ENCODE results near the gene PGAM2.

Gene PGAM2

DNA sequence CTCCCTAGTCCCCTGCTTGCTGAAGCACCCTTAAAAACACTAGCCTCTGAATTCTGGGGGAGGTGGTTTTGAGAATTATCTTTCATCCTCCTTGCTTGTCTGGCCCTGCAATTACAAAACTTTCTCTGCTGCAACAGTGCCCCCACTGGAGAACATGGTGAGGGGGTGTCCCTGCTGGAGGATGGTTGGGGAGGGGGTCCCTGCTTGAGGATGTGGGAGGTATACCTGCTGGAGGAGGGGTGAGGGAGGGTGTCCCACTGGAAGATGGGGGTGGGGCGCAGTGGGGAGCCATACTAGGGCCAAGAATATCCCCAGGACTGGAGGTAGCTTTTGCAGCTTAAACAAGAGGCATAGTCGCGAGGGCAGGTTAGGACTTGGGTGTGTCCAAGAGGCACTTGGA is 20.2 kb upstream of the PGAM2 start:
- DNase-seq (ENCODE audit: low read depth in 4 of 4, low spot score in 1 of 4) = no peak

DNA sequence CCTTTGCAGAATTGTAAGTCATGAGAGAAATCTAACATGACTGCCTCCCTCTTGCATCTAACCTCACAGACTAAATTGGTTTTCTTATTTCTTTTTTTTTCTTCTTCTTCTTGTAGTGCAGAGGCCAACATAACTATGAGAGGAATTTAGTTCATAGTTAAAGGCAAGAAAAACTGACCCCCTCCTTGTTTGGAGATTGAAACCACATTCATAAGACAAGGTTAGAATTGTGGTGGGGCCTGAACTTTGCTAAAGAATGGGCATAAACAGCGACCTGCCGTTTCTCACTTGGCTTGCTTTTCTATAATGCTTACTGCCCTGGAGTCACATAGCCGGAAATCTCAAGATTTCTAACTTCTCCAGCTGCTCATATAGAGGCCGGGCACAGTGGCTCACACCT is 19.3 kb upstream of the PGAM2 start:
- no peak for DNase-seq (ENCODE audit: low read depth in 4 of 4, low spot score in 1 of 4)

DNA sequence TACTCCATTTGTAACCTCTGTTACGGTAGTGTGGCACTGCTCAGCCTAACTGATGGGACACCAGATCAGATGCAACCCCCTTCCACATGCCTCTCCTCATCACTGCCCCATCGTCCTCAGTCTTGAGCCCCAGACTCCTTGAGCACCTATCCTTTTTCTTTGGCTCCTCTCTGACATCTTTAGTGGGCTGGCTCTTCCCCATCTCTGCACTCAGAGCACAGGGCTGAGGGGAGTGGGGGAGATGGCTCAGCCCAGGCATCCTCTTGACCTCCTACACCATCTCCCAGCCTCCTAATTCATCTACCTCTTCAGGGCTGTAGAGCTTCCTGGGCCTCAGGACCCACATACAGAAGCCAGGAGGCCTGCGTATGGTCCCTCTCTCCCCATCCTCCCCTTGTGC is 18.4 kb upstream of the PGAM2 start:
- DNase-seq (ENCODE audit: low read depth in 4 of 4, low spot score in 1 of 4) = no peak

DNA sequence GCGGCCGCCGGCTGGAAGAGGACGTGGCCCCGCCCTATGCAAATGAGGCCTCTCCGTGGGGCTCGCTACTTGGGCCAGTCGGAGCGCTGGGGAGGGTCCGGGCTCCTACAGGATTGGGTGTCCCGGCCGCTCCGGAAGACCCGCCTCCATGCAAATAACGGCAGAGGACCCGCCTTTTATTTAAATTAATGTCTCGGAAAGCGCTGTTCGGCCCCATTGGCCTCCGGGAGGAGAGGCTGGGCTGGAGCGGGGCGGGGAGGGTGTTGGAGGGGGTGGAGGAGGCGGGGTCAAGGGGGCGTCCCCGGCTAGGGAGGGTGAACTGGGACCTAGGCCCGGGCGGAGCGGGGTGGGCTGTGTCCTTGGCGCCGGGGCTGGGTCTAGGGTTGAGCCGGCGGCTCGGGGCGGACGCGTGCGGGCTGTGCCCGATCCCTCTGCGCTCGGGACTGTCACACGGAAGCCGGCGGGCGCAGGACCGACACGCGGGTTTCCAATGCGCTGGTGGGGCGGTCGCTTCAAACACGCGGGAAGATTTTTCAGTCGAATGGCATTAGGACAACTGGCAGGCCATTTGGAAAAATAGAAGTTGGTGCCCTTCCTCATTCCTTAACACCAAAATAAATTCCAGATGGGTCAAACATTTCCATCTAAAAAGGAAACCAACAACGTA is 17.3 kb upstream of the PGAM2 start:
- peak; percentile 91 to 98 (median 94) for DNase-seq (ENCODE audit: low read depth in 4 of 4, low spot score in 1 of 4)

DNA sequence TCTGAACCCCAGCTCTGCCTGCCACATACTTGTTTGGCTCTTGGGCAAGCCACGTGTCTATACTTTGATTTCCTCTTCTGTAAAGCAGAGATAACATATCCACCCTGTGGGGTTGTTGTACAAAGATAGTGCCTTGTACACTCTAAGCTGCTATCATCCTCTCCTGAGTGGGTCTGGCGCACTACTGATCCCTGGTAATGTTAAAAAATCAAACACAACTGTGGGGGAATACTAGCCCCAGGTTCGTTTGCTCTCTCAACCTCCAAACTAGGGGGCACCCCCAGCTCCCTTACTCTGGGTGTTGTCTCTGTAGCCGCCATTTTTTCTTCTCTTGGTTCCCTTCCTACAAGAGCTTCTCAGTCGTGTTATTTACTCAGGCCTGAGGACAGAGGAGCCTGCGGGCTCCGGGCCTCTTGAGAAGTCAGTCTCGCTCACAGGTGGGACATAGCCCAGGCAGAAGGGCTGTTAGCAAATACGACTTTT is 15.9 kb upstream of the PGAM2 start:
- no peak for DNase-seq (ENCODE audit: low read depth in 4 of 4, low spot score in 1 of 4)

DNA sequence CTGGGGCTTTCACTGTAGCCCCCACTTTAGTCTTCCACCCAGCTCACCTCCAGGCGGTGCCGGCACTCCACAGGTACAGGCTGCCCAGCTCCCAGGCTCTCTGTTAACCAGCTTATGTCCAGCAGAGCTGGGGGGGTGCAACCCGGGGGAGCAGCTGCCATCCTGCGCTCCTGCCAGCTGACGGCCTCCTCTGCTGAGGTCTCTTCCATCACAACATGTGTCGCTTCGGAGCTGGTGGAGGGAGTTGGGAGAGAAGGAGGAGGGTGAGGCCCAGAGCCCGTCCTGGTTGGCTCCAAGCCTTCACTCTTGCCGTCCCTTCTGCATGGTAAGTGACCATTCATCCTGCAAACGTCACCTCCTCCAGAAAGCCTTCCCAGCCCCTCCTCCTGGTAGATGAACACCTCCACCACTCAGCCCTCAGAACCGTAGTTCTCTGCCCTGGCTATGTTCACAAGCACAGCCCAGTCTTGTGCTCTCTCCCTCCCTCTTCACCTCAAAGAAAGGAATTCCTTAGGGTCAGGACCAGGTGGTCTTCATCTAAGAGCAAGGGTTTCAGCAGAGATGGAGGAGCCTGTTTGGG is 15.4 kb upstream of the PGAM2 start:
- DNase-seq (ENCODE audit: low read depth in 4 of 4, low spot score in 1 of 4) = no peak

DNA sequence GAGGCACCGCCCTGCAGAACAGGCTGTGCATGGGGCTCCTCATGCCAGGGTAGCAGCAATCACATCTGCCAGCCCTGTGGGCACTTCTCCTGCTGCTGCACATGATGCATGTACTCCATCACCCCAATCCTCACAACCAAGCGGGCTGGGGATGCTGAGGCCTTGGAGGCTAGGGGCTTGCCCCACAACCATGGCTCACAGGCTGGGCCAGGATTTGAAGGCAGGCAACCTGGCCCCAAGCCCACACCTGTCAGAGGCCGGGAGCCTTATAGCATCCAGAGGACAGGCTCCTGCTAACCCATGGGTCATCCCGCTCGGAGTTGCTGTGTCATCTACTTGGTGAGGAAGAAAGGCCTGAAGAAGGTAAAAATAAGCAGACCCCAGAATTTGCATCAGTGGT is 14.8 kb upstream of the PGAM2 start:
- no peak for DNase-seq (ENCODE audit: low read depth in 4 of 4, low spot score in 1 of 4)

DNA sequence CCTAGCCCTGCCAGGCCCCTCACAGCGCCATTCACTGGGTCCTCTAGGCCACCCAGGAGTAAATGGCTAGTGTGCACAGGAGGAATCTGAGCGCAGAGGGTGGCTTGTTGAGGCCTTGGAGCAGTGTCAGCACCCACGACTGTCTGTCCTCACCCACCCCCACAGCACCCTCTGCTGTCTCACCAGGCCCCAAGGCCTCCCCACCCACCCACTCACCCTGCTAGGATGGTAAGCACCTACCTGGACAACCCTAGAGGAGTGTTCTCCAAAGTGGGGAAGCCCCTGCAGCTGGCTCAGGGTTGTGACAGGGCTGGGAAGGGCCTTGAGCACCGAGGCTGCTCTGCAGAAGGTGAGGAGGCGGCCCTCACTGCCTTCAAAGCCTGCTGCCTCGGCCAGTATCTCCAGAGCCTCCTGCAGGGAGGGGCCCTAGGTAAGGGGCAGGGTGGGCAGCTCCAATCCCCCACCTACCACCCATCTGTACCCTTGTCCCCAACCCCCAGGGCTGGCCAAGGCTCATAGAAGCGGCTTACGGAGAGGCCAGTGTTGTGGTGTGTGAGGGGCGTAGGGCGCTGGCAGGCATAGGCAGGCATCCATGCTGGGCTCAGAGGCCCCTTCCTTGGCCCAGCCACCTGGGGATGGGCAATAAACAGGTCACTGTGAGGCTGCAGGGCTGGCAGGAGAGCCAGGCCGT is 14.1 kb upstream of the PGAM2 start:
- DNase-seq (ENCODE audit: low read depth in 4 of 4, low spot score in 1 of 4) = no peak

DNA sequence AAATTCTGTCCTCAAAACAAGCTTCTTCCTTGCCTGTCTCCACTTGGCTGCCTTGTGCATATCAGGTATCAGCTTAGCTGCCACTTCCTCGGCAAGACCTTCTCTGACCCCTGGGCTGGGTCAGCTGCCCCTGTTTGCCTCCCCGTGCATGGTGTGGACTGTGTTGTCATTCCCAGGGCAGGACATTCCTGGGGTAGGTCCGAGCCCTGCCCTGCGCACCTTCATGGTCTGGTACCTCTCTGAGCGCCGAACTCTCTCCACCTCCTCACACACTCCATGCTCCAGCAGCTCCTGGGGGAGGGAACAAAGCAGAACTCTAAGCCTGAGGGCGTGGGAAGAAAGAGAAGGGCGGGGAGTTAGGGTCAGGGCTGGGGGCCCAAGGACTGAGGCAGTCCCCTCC is 13.2 kb upstream of the PGAM2 start:
- no peak for DNase-seq (ENCODE audit: low read depth in 4 of 4, low spot score in 1 of 4)

DNA sequence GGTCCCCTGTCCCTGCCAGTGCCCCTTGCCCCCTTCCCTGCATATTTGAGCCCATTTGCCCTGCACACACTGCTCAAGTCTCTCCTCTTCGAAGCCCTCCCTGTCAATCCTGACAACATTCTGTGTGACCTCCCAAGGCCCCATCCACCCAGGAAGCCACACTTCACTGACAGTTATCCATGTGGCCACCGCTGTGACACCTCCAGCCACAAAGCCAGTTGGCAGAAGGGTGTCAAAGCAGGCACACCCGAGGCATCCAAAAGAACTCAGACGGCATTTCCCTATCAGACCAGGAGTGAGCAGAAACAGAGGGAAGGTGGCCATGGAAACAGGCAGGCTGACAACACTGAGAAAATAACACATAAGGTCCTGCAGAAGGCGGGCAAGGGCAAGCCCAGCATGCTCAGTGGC is 12.3 kb upstream of the PGAM2 start:
- no peak for DNase-seq (ENCODE audit: low read depth in 4 of 4, low spot score in 1 of 4)

DNA sequence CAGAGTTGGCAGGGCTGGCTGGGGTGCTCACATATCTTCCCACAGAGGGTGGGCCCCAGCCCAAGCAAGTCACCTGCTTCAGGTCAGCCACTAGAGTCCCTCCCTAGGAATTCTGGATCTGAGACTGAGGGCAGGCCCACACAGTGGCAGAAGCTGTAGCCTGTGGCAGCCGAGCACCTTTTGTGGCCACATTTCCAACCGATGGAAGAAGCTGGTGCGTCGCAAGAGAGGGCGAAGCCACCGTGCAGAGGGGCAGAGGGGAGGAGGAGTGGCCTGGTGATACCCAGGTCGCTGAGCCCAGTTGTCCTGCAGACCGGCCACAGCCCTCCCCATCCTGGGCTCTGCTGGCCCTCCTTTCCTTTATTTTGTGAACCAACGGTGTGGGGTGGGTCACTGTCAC is 11.7 kb upstream of the PGAM2 start:
- DNase-seq (ENCODE audit: low read depth in 4 of 4, low spot score in 1 of 4) = no peak

DNA sequence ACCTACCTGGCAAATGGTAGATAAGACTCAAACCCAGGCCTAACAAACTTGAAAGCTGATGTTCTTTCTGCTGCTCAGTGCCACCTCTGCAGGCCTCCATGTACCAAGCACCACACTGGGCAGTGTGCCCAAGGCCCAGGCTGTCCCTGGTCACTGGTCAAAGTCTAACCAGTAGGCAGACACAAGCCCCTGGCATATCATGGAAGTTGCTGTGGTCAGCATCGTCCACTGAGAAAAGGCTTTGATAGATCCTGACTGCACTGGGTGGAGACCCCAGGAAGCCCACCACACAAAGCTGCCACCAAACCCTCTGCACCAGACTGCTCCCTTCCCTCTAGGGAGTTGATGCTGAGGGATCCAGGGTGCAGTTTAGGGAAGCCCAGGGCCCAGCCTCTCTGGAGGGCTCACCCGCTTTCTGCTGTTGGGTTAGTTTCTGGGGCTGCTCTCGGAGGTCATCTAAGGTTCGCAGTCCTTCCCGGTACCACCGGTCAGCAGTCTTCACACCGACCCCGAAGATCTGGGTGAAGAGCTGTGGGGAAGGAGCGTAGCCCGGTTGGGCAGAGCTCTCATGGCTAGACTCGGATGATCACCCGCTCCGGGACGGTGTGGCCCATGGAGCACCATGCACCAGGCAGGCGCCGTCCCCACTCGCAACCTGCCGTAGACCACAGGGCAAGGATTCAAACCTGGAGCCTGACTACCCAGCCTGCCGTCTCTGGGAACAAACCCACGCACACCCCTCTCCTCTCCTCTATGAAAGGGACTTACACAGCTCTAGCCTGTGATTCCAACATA is 10.9 kb upstream of the PGAM2 start:
- DNase-seq (ENCODE audit: low read depth in 4 of 4, low spot score in 1 of 4) = no peak

DNA sequence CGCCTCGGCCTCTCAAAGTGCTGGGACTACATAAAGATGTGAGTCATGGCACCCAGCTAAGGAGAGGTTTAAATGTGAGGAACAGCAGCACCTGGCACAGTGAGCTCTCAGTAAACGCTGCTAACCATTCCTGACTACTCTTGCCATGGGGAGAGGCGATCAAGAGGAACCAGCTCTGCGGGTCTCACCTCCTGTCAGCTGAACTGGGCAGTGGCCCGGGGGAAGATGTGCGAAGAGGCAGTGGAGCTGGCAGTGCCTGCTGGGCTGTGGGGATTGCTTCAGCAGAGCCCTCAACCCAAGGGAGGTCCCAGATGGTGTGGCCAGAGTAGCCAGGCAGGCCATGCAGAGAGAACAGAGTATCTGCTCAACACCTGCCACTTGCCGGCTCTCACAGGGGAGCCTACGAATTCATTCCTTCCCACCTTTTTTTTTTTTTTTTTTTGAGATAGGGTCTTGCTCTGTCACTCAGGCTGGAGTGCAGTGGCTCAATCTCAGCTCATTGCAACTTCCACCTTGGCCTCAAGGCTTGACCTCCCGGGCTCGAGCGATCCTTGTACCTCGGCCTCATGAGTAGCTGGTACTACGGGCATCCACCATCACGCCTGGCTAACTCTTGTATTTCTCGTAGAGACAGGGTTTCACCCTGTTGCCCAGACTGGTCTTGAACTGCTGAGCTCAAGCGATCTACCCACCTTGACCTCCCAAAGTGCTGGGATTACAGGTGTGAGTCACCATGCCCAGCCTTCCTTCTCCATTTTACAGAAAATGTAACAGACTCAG is 10.1 kb upstream of the PGAM2 start:
- DNase-seq (ENCODE audit: low read depth in 4 of 4, low spot score in 1 of 4) = no peak

DNA sequence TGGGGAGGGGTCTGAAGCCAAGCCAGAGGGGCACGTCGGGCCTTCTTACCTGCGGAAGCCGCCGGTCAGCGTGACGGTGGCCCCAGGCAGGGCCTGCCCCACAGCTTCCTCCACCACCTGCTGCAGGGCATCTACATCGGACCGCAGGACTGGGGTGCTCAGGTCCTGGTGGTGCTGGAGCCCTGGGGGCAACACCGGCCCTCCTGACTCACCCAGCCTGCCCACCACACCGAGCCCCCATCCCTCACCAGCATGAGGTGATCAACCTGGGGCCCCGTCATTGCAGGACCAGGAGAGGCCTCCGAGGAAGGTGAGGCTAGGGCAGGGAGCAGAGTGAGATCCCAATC is 9.0 kb upstream of the PGAM2 start:
- no peak for DNase-seq (ENCODE audit: low read depth in 4 of 4, low spot score in 1 of 4)

DNA sequence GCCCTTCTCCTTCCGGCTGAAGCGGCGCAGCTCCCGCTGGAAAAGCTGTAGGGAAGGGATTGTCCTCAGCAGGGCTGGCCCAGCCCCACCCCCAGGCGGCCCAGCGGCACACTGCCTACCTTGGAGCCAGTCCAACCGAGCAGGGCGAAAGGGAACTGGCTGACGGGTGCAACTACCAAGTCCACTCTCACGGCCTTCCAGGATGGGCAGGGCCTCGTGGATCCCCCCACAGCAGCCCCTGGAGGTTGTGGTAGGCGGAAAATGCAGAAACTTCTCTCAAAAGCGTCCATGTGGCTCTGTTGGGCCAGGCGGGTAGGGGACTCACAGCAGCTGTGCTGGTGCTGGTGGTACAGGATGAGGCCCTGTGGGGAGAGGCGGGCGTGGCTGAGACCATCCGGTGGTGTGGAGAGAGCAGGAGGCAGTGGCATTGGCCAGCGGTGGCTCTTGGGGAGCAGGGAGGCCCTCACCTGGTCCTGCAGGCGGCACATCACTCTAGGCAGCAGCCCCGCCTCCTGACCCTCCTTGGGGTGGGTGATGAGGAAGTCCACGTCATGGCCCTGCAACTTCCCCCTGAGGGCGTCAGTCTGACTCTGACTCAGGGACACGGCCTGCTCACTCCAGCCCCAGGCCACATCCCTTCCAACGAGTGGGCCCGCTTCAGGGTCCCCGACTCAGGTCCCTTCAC is 8.4 kb upstream of the PGAM2 start:
- DNase-seq (ENCODE audit: low read depth in 4 of 4, low spot score in 1 of 4) = no peak

DNA sequence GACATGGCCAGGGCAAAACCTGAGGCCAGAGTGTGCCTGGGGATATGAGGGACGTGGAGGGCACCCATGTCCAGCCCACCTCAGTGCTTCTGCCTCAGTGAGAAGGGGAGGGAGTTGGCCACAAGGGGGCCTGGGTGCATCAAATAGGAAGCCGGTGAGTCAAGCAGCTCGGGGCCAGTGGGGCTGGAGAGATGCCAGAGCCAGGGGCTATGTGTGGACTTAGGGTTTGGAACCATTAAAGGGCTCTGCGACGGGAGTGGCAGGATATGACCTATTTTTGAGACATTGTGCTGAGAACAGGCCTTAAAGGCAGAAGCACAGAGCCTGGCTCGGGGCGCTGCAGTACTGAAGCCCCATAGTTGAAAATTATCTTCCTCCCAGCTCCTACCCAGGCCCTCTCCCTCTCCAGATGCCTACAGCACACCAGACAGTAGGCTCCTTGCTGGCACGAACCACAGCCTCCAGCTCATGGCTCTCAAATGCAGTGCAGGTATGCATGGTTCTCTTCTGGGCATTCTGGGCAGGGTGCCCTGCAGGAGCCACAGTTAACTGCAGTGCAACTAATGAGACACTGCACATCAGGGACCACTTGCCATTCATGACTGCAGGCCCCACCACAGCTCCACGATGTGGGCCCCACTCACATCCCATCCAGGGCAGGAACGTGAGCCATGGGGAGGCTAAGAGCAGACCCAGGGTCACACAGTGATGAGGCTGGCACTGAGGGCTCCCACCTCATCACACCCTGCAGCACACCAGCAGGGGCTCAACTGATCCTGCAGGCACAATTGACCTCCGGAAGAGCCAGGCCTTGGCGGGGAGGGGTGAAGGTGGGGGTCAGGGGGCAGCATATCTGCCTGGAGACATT is 7.2 kb upstream of the PGAM2 start:
- no peak for DNase-seq (ENCODE audit: low read depth in 4 of 4, low spot score in 1 of 4)

DNA sequence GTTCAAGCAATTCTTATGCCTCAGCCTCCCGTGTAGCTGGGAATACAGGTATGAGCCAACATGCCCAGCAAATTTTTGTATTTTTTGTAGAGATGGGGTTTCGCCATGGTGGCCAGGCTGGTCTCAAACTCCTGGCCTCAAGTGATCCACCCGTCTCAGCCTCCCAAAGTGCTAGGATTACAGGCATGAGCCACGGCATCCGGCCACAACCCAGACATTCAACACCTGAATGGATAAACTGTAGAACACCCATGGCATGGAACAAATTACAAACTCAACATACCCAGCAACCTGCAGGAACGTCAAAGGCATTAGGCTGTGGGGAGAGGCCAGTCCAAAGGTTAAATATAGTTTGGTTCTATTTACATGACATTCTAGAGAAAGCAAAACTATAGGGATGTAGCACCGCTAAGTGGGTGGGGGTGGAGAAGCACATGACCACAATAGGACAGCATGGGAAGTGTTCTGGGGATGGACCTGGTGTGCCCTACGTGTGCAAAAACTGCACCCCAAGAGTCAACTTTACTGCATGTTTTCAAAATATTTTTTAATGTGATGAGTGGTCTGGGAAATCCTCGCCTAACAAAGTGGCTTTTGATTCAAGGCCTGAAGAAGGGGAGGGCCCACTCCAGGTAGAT is 6.5 kb upstream of the PGAM2 start:
- no peak for DNase-seq (ENCODE audit: low read depth in 4 of 4, low spot score in 1 of 4)

DNA sequence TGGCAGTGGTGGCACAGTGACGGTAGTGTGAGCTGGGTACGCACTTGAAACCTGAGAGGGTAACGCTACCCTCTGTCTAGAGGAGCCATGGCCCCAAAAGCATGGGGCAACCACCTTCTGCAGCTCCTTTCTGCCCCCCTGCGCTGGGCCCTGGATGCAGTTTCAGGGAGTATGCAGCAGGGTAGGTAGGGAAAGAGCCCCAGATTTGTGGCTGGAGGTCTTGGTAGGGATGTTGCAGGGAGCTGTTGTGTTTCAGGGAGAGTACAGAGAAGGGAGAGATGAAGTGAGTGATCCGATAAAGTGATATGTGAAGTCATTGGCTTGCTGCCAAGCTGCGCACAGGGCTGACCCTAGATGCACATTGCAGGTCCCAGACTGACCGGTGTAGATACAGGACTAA is 2.7 kb upstream of the PGAM2 start:
- no peak for DNase-seq (ENCODE audit: low read depth in 4 of 4, low spot score in 1 of 4)
